Keratinocyte (primary cell): ENCODE results near the gene INO80E.

Experiments
- CTCF ChIP-seq, 3 experiments: IDR thresholded peaks in 1 of 3; conservative IDR thresholded peaks in 1 of 3; optimal IDR thresholded peaks in 1 of 3; 2 replicates in 2 of 3; 3 replicates in 1 of 3; pipeline versions ENCODE3 to v1.5.1; 2011; ENCODE audit warnings: low read length in 3 of 3, mild to moderate bottlenecking in 3 of 3, moderate library complexity in 2 of 3, control low read depth in 1 of 3, inconsistent platforms in 1 of 3; ENCODE audit not compliant: insufficient read depth in 2 of 3; ENCODE audit errors: extremely low read depth in 1 of 3
- EZH2 ChIP-seq: IDR thresholded peaks from one replicate; pipeline ENCODE4 v1.6.1; 2012; ENCODE audit warnings: inconsistent platforms, mild to moderate bottlenecking, low read length, moderate library complexity

- TF ChIP-seq CTCF (optimal IDR thresholded peaks at IDR 0.05 in 1 of 3, IDR thresholded peaks at IDR 0.05 in 1 of 3, conservative IDR thresholded peaks at IDR 0.05 in 1 of 3; ENCODE audit: extremely low read depth in 1 of 3, insufficient read depth in 2 of 3, low read length in 3 of 3) (no peak), EZH2 (no peak)
Measured at GRCh38 chr16:29987371-29988085, 8.5 kb upstream of the INO80E start.
